Measurements from ENCODE around the gene SLC66A2. TPM values are rescaled to one million over a fixed set of nuclear protein-coding genes. Genes with fewer than 3 reads are reported as not detected.
A peak's percentile ranks its signal among the peaks of the same experiment; 100 is the strongest.

Gene SLC66A2
- total RNA-seq, 1 donor from 2014 or later = 46.5 TPM

- Mint-ChIP-seq H3K4me1 (peaks cover 41% of the 10 kb centered on the region), H3K36me3 (ENCODE audit: low read depth) (peaks cover 39% of the 10 kb centered on the region), H3K9me3 (no peaks in the 10 kb centered on the region), H3K4me3 (no peak overlapping the region), H3K27me3 (no peaks in the 10 kb centered on the region), H3K27ac (no peak overlapping the region)
- no peak for DNase-seq
- intact Hi-C loops (cut with micrococcal nuclease) = no loop called here
Observed at GRCh38 chr18:79979843-79980242, 28.4 kb upstream of the SLC66A2 start.

- H3K27me3 Mint-ChIP-seq = no peaks in the 10 kb centered on the region
- peaks cover 51% of the 10 kb centered on the region for H3K36me3 Mint-ChIP-seq (ENCODE audit: low read depth)
- intact Hi-C loops (cut with micrococcal nuclease) = no loop called here
- H3K4me3 Mint-ChIP-seq = no peak overlapping the region
- no peak overlapping the region for H3K27ac Mint-ChIP-seq
- no peak for DNase-seq
- H3K9me3 Mint-ChIP-seq = no peaks in the 10 kb centered on the region
- peaks cover 16% of the 10 kb centered on the region for H3K4me1 Mint-ChIP-seq
Observed at GRCh38 chr18:79975985-79976680, 24.7 kb upstream of the SLC66A2 start.

GRCh38 chr18:79975043-79975442 lies 23.6 kb upstream of the SLC66A2 start:
- H3K9me3 Mint-ChIP-seq = no peaks in the 10 kb centered on the region
- intact Hi-C loops (cut with micrococcal nuclease) = no loop called here
- DNase-seq = no peak
- H3K4me3 Mint-ChIP-seq = no peak overlapping the region
- H3K36me3 Mint-ChIP-seq (ENCODE audit: low read depth) = peaks cover 55% of the 10 kb centered on the region
- H3K27me3 Mint-ChIP-seq = no peaks in the 10 kb centered on the region
- no peak overlapping the region for H3K27ac Mint-ChIP-seq
- H3K4me1 Mint-ChIP-seq = peaks cover 13% of the 10 kb centered on the region

GRCh38 chr18:79974025-79974654 lies 22.7 kb upstream of the SLC66A2 start:
- Mint-ChIP-seq H3K9me3 (no peaks in the 10 kb centered on the region), H3K4me3 (no peak overlapping the region), H3K27me3 (no peaks in the 10 kb centered on the region), H3K36me3 (ENCODE audit: low read depth) (peaks cover 53% of the 10 kb centered on the region), H3K4me1 (peaks cover 7% of the 10 kb centered on the region), H3K27ac (no peak overlapping the region)
- intact Hi-C loops (cut with micrococcal nuclease) = no loop called here
- no peak for DNase-seq

GRCh38 chr18:79973517-79973916 lies 22.1 kb upstream of the SLC66A2 start:
- Mint-ChIP-seq H3K36me3 (ENCODE audit: low read depth) (peaks cover 52% of the 10 kb centered on the region), H3K4me1 (peaks cover 7% of the 10 kb centered on the region), H3K4me3 (no peak overlapping the region), H3K27me3 (no peaks in the 10 kb centered on the region), H3K27ac (no peak overlapping the region), H3K9me3 (no peaks in the 10 kb centered on the region)
- no peak for DNase-seq
- intact Hi-C loops (cut with micrococcal nuclease) = no loop called here

GRCh38 chr18:79972720-79973119 lies 21.3 kb upstream of the SLC66A2 start:
- intact Hi-C loops (cut with micrococcal nuclease) = no loop called here
- peaks cover 49% of the 10 kb centered on the region for H3K36me3 Mint-ChIP-seq (ENCODE audit: low read depth)
- peaks cover 3% of the 10 kb centered on the region for H3K4me1 Mint-ChIP-seq
- no peak overlapping the region for H3K4me3 Mint-ChIP-seq
- H3K27me3 Mint-ChIP-seq = no peaks in the 10 kb centered on the region
- no peak for DNase-seq
- H3K9me3 Mint-ChIP-seq = no peaks in the 10 kb centered on the region
- H3K27ac Mint-ChIP-seq = no peak overlapping the region

GRCh38 chr18:79971986-79972385 lies 20.5 kb upstream of the SLC66A2 start:
- Mint-ChIP-seq H3K27me3 (no peaks in the 10 kb centered on the region), H3K4me1 (peaks cover 3% of the 10 kb centered on the region), H3K4me3 (no peak overlapping the region), H3K36me3 (ENCODE audit: low read depth) (peaks cover 52% of the 10 kb centered on the region), H3K27ac (no peak overlapping the region), H3K9me3 (no peaks in the 10 kb centered on the region)
- intact Hi-C loops (cut with micrococcal nuclease) = no loop called here
- DNase-seq = no peak

GRCh38 chr18:79971211-79971952 lies 19.9 kb upstream of the SLC66A2 start:
- no peak for DNase-seq
- peaks cover 3% of the 10 kb centered on the region for H3K4me1 Mint-ChIP-seq
- intact Hi-C loops (cut with micrococcal nuclease) = no loop called here
- H3K27me3 Mint-ChIP-seq = no peaks in the 10 kb centered on the region
- no peak overlapping the region for H3K4me3 Mint-ChIP-seq
- H3K27ac Mint-ChIP-seq = no peak overlapping the region
- H3K9me3 Mint-ChIP-seq = no peaks in the 10 kb centered on the region
- peaks cover 50% of the 10 kb centered on the region for H3K36me3 Mint-ChIP-seq (ENCODE audit: low read depth)

- Mint-ChIP-seq H3K36me3 (ENCODE audit: low read depth) (peaks cover 48% of the 10 kb centered on the region), H3K4me3 (no peak overlapping the region)
Observed at GRCh38 chr18:79970419-79971133, 19.1 kb upstream of the SLC66A2 start.

GRCh38 chr18:79965119-79965902 lies 13.9 kb upstream of the SLC66A2 start:
- H3K4me1 Mint-ChIP-seq = peaks cover 25% of the 10 kb centered on the region
- peak; percentile 72 for DNase-seq

More at GRCh38 chr18:79970419-79971133, 19.1 kb upstream of the SLC66A2 start:
- DNase-seq = no peak
- Mint-ChIP-seq H3K27ac (no peak overlapping the region), H3K27me3 (no peaks in the 10 kb centered on the region), H3K4me1 (peaks cover 4% of the 10 kb centered on the region), H3K9me3 (no peaks in the 10 kb centered on the region)
- intact Hi-C loops (cut with micrococcal nuclease) = no loop called here

GRCh38 chr18:79964330-79965118 lies 13.1 kb upstream of the SLC66A2 start, which contains the start of gene HSBP1L1:
HSBP1L1 (plus strand) TSS chr18:79964643; CDS start chr18:79964736, 93 bp downstream.
- intact Hi-C loops (cut with micrococcal nuclease) = loop anchor here (1.0 to 2.0 kb wide), 2 partner anchors 13 to 70 kb away; partner anchors contain the start of genes RBFA and SLC66A2
- no peaks in the 10 kb centered on the region for H3K9me3 Mint-ChIP-seq
- H3K27me3 Mint-ChIP-seq = peaks cover 3% of the 10 kb centered on the region
- peak; percentile 94 for DNase-seq
- peaks cover 31% of the 10 kb centered on the region for H3K4me1 Mint-ChIP-seq
- peak within 1 kb of the TSS; percentile 82 for H3K4me3 Mint-ChIP-seq
- peaks cover 9% of the 10 kb centered on the region for H3K36me3 Mint-ChIP-seq (ENCODE audit: low read depth)
- H3K27ac Mint-ChIP-seq = peak within 1 kb of the TSS; percentile 84

More at GRCh38 chr18:79965119-79965902, 13.9 kb upstream of the SLC66A2 start:
- Mint-ChIP-seq H3K9me3 (no peaks in the 10 kb centered on the region), H3K27ac (peak overlapping the region; percentile 84), H3K4me3 (peak overlapping the region; percentile 82), H3K36me3 (ENCODE audit: low read depth) (peaks cover 12% of the 10 kb centered on the region), H3K27me3 (peaks cover 3% of the 10 kb centered on the region)
- intact Hi-C loops (cut with micrococcal nuclease) = loop anchor here (1.0 to 2.0 kb wide), 2 partner anchors 14 to 69 kb away; partner anchors contain the start of genes RBFA and SLC66A2

- H3K9me3 Mint-ChIP-seq = no peaks in the 10 kb centered on the region
- peaks cover 31% of the 10 kb centered on the region for H3K4me1 Mint-ChIP-seq
- DNase-seq = no peak
- H3K27ac Mint-ChIP-seq = no peak overlapping the region
- H3K4me3 Mint-ChIP-seq = peak overlapping the region; percentile 64
- H3K36me3 Mint-ChIP-seq (ENCODE audit: low read depth) = peaks cover 6% of the 10 kb centered on the region
- intact Hi-C loops (cut with micrococcal nuclease) = loop anchor here (2.0 kb wide), 1 partner anchor 71 kb away; the partner anchor contains the start of gene RBFA
- H3K27me3 Mint-ChIP-seq = peaks cover 3% of the 10 kb centered on the region
Observed at GRCh38 chr18:79963658-79964329, 12.3 kb upstream of the SLC66A2 start.

Measured in activated CD4-positive, alpha-beta T cell treated with anti-CD3 and anti-CD28 coated beads, Interleukin-2, amount 10 ng/mL, durations not matched to agents 24 days and 14 days (primary cell).